ENCODE measurements around the gene GMDS. TPM values are rescaled to one million over a fixed set of nuclear protein-coding genes. Genes with fewer than 3 reads are reported as not detected.
"Not testable (repeated sequence)": the region's sequence is repeated elsewhere in the genome, so short reads cannot be mapped to it uniquely, and the experiment has no call there.

The GMDS gene
- total RNA-seq, 1 donor from 2014 or later: 30.2 TPM

GRCh38 chr6:1758076-1758679 lies 487.2 kb downstream of the GMDS start:
- intact Hi-C loops (cut with DNase I): no loop called here
- no peak overlapping the region for H3K27ac ChIP-seq
- H3K27me3 ChIP-seq: no peaks in the 10 kb centered on the region
- H3K36me3 ChIP-seq: no peaks in the 10 kb centered on the region
- H3K9me3 ChIP-seq: no peaks in the 10 kb centered on the region
- no peak for TF ChIP-seq POLR2A (IDR thresholded peaks at IDR 0.05)
- no peak for TF ChIP-seq POLR2AphosphoS5 (IDR thresholded peaks at IDR 0.05; ENCODE audit: insufficient read depth in 1 of 2, low read depth in 1 of 2)
- TF ChIP-seq, protein P1, sequence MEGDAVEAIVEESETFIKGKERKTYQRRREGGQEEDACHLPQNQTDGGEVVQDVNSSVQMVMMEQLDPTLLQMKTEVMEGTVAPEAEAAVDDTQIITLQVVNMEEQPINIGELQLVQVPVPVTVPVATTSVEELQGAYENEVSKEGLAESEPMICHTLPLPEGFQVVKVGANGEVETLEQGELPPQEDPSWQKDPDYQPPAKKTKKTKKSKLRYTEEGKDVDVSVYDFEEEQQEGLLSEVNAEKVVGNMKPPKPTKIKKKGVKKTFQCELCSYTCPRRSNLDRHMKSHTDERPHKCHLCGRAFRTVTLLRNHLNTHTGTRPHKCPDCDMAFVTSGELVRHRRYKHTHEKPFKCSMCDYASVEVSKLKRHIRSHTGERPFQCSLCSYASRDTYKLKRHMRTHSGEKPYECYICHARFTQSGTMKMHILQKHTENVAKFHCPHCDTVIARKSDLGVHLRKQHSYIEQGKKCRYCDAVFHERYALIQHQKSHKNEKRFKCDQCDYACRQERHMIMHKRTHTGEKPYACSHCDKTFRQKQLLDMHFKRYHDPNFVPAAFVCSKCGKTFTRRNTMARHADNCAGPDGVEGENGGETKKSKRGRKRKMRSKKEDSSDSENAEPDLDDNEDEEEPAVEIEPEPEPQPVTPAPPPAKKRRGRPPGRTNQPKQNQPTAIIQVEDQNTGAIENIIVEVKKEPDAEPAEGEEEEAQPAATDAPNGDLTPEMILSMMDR (IDR thresholded peaks at IDR 0.05): no peak
- peaks cover 6% of the 10 kb centered on the region for H3K4me1 ChIP-seq
- H3K4me3 ChIP-seq: no peak overlapping the region
- DNase-seq (ENCODE audit: extremely low spot score in 2 of 2): no peak

DNA sequence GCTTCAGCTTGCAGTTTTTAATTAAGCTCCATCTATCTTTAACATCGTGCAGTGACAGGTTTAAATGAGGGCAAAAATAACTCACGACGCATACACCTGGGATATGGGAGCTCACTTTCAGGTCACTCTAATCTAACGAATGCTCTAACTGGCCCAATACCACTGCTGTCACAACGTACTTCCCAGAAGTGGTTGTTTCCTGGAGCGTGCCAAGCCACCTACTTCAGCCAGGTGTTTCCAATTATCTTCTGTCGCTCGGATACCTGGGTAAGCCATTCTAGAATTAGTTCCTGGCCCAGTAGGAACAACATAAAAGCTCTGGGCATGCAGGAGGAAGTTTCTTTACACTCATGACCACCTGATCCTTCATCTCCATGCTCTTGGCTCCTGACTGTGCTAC lies 488.3 kb downstream of the GMDS start:
- TF ChIP-seq POLR2AphosphoS5 (IDR thresholded peaks at IDR 0.05; ENCODE audit: insufficient read depth in 1 of 2, low read depth in 1 of 2) (no peak), POLR2A (IDR thresholded peaks at IDR 0.05) (no peak)
- TF ChIP-seq, protein P1 (IDR thresholded peaks at IDR 0.05): no peak
- intact Hi-C loops (cut with DNase I): no loop called here
- Histone ChIP-seq H3K4me1 (no peaks in the 10 kb centered on the region), H3K9me3 (no peaks in the 10 kb centered on the region), H3K4me3 (no peak overlapping the region), H3K36me3 (no peaks in the 10 kb centered on the region), H3K27ac (no peak overlapping the region), H3K27me3 (no peaks in the 10 kb centered on the region)
- no peak for DNase-seq (ENCODE audit: extremely low spot score in 2 of 2)

GRCh38 chr6:1756472-1757129 lies 488.8 kb downstream of the GMDS start:
- Histone ChIP-seq H3K27ac (no peak overlapping the region), H3K4me3 (no peak overlapping the region), H3K27me3 (no peaks in the 10 kb centered on the region), H3K36me3 (no peaks in the 10 kb centered on the region), H3K9me3 (no peaks in the 10 kb centered on the region), H3K4me1 (no peaks in the 10 kb centered on the region)
- TF ChIP-seq, protein P1 (IDR thresholded peaks at IDR 0.05): no peak
- TF ChIP-seq POLR2A (IDR thresholded peaks at IDR 0.05) (no peak), POLR2AphosphoS5 (IDR thresholded peaks at IDR 0.05; ENCODE audit: insufficient read depth in 1 of 2, low read depth in 1 of 2) (no peak)
- DNase-seq (ENCODE audit: extremely low spot score in 2 of 2): no peak
- intact Hi-C loops (cut with DNase I): no loop called here

- DNase-seq (ENCODE audit: extremely low spot score in 2 of 2); intact Hi-C loops (cut with DNase I); H3K9me3 ChIP-seq; H3K36me3 ChIP-seq; H3K27me3 ChIP-seq; H3K4me3 ChIP-seq; H3K27ac ChIP-seq; H3K4me1 ChIP-seq: not testable (repeated sequence)
These were observed 494.3 kb downstream of the GMDS start for GRCh38 chr6:1751063-1751462.

DNA sequence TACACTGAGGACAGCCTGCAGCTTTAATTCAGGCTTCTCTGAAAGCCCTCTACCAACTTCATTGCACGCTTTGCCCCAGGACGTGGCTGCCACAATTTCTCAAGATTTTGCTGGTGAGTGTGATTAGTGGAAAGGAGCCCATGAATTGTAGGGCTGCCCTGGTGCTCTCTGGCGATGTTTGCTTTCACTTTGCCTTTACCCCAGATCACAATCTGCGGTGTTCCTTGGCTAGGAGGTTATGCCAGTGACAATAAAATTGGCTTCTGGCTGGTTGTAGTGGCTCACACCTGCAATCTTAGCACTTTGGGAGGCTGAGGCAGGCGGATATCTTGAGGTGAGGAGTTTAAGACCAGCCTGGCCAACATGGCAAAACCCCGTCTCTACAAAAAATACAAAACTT lies 496.4 kb downstream of the GMDS start:
- Histone ChIP-seq H3K4me1 (no peaks in the 10 kb centered on the region), H3K36me3 (no peaks in the 10 kb centered on the region), H3K27ac (no peak overlapping the region), H3K27me3 (no peaks in the 10 kb centered on the region), H3K9me3 (no peaks in the 10 kb centered on the region), H3K4me3 (no peak overlapping the region)
- no peak for DNase-seq (ENCODE audit: extremely low spot score in 2 of 2)
- intact Hi-C loops (cut with DNase I): no loop called here
- TF ChIP-seq POLR2A (IDR thresholded peaks at IDR 0.05): no peak

- no peak overlapping the region for H3K27ac ChIP-seq
- no peaks in the 10 kb centered on the region for H3K4me1 ChIP-seq
- no peaks in the 10 kb centered on the region for H3K9me3 ChIP-seq
- no peak overlapping the region for H3K4me3 ChIP-seq
- intact Hi-C loops (cut with DNase I): no loop called here
- no peaks in the 10 kb centered on the region for H3K27me3 ChIP-seq
- no peak for TF ChIP-seq POLR2A (IDR thresholded peaks at IDR 0.05)
- TF ChIP-seq, protein P1 (IDR thresholded peaks at IDR 0.05): no peak
- TF ChIP-seq POLR2AphosphoS5 (IDR thresholded peaks at IDR 0.05; ENCODE audit: insufficient read depth in 1 of 2, low read depth in 1 of 2): no peak
- no peaks in the 10 kb centered on the region for H3K36me3 ChIP-seq
- DNase-seq (ENCODE audit: extremely low spot score in 2 of 2): no peak
These were observed 497.9 kb downstream of the GMDS start for GRCh38 chr6:1747531-1747930.

Data from vagina (tissue), 2 donors.